Measurements from ENCODE around the gene ATP11B.

The ATP11B gene

DNA sequence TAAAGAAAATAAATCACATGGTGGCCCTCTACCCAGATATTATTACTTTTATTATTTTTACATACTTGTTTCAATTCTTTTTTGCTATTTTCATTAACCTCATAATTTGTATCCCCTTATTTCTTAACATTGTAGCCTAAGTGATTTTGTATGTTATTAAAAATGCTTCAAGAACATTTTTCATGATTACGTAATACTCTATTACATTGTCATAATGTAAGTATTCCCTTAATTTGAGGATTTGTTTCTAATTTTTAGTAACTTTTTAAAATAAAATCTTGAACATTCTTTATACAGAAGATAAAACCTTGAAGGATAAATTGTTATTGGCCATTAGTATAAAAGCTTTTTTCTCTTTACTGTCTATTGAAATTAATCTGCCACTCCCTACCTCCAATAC, 98.1 kb downstream of the ATP11B start:
- Mint-ChIP-seq H3K4me1 (peaks cover 5% of the 10 kb centered on the region), H3K4me3 (no peak overlapping the region), H3K27ac (no peak overlapping the region), H3K27me3 (ENCODE audit: low read depth) (no peaks in the 10 kb centered on the region), H3K36me3 (ENCODE audit: low read depth) (peaks cover 45% of the 10 kb centered on the region), H3K9me3 (no peaks in the 10 kb centered on the region)
- TF ChIP-seq, protein P1, sequence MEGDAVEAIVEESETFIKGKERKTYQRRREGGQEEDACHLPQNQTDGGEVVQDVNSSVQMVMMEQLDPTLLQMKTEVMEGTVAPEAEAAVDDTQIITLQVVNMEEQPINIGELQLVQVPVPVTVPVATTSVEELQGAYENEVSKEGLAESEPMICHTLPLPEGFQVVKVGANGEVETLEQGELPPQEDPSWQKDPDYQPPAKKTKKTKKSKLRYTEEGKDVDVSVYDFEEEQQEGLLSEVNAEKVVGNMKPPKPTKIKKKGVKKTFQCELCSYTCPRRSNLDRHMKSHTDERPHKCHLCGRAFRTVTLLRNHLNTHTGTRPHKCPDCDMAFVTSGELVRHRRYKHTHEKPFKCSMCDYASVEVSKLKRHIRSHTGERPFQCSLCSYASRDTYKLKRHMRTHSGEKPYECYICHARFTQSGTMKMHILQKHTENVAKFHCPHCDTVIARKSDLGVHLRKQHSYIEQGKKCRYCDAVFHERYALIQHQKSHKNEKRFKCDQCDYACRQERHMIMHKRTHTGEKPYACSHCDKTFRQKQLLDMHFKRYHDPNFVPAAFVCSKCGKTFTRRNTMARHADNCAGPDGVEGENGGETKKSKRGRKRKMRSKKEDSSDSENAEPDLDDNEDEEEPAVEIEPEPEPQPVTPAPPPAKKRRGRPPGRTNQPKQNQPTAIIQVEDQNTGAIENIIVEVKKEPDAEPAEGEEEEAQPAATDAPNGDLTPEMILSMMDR (IDR thresholded peaks at IDR 0.05; ENCODE audit: unreplicated experiment in 3 of 3) = no peak

DNA sequence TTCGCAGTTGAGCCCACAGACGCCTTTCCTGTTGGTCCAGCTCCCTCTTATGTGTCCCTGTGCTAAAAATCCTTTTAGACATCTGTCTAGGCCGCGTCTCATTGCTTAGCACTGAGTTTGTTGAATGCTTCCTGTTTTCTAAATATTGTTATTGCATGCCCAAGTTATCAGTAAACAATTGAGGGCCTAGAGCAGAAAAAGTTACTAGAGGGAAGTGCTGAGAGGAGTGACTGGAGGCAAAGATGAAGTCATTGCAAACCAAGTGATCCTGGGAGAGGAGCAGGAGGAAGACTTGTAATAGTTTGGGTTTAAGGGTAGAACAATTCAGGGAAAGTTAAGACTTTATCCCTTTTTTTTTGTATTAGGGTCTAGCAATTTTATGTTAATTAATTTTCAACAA, 98.9 kb downstream of the ATP11B start:
- TF ChIP-seq, protein P1 (IDR thresholded peaks at IDR 0.05; ENCODE audit: unreplicated experiment in 3 of 3) = no peak
- H3K4me1 Mint-ChIP-seq = peaks cover 5% of the 10 kb centered on the region
- H3K4me3 Mint-ChIP-seq = no peak overlapping the region
- H3K27me3 Mint-ChIP-seq (ENCODE audit: low read depth) = no peaks in the 10 kb centered on the region
- H3K27ac Mint-ChIP-seq = no peak overlapping the region
- H3K36me3 Mint-ChIP-seq (ENCODE audit: low read depth) = peaks cover 45% of the 10 kb centered on the region
- no peaks in the 10 kb centered on the region for H3K9me3 Mint-ChIP-seq

DNA sequence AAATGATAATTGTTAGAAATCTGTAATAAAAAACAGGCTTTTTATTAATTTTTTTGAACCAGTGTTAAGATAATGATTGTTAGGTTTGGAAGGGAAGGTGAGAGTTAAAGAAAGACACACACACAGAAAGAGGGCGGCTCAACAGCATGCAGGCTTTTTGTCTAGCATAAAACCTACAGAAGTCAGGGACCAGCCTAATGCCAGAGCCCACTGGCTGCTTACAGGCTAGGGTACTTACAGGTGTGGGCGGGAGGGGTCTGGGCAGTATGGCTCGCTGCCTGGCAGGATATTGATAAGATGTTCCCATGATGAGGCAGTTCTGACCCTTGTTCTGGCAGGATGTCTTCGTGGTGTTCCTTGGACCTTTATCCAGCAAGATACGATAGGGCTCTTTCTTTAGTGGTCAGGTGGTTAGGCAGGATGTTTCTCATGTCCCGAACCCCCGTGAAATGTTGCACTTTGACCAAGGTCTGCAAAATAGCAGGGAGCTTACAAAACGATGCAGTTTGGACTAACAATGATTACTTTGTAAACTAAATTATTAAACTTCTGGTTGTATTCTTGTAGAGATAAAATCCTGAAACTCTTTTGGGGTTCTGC, 102.3 kb downstream of the ATP11B start:
- TF ChIP-seq, protein P1 (IDR thresholded peaks at IDR 0.05; ENCODE audit: unreplicated experiment in 3 of 3) = no peak
- H3K4me1 Mint-ChIP-seq = peaks cover 5% of the 10 kb centered on the region
- H3K4me3 Mint-ChIP-seq = no peak overlapping the region
- peaks cover 42% of the 10 kb centered on the region for H3K36me3 Mint-ChIP-seq (ENCODE audit: low read depth)
- no peaks in the 10 kb centered on the region for H3K27me3 Mint-ChIP-seq (ENCODE audit: low read depth)
- no peaks in the 10 kb centered on the region for H3K9me3 Mint-ChIP-seq
- peak overlapping the region in 1 of 3 experiments; percentile 22 for H3K27ac Mint-ChIP-seq

DNA sequence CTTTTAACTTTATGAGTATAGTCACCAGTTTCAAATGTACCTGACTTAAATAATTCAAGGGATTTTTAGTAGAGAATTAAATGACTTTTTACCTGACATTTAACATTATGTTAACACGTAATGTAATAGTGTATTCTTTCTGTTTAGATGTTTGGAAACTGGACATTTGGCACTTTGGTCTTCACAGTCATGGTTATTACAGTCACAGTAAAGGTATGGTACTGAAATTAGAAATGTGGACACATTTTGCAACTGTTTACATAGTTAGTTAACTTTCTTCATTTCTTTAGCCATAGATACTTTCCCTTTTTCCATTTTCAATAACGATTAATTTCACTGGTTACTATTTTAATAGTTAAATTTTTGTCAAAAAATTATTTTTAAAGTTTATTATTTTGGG, 103.2 kb downstream of the ATP11B start:
- no peaks in the 10 kb centered on the region for H3K9me3 Mint-ChIP-seq
- H3K4me1 Mint-ChIP-seq = peaks cover 5% of the 10 kb centered on the region
- TF ChIP-seq, protein P1 (IDR thresholded peaks at IDR 0.05; ENCODE audit: unreplicated experiment in 3 of 3) = no peak
- H3K4me3 Mint-ChIP-seq = no peak overlapping the region
- H3K27ac Mint-ChIP-seq = no peak overlapping the region
- peaks cover 33% of the 10 kb centered on the region for H3K36me3 Mint-ChIP-seq (ENCODE audit: low read depth)
- H3K27me3 Mint-ChIP-seq (ENCODE audit: low read depth) = no peaks in the 10 kb centered on the region

DNA sequence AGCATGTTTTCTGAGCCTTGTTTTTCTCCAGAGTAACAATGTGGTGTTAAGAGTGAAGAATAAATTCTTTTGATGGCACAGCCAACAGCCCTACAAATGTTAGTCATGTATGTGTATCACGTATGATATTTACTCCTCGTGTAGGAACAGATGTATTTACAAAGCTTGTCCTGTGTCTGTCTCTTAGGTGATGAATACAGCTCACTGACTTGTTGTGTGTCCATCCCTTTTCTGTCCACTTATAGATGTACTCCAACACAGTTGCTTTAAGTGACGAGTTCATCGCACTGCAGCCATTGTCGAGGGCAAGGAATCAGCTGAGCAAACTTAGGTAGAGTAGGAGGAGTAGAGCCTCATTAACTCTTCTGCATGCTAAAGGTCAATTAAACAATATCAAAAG, 108.9 kb downstream of the ATP11B start:
- Mint-ChIP-seq H3K9me3 (no peaks in the 10 kb centered on the region), H3K4me3 (no peak overlapping the region), H3K27ac (no peak overlapping the region), H3K27me3 (ENCODE audit: low read depth) (no peaks in the 10 kb centered on the region), H3K36me3 (ENCODE audit: low read depth) (peaks cover 33% of the 10 kb centered on the region), H3K4me1 (no peaks in the 10 kb centered on the region)
- TF ChIP-seq, protein P1 (IDR thresholded peaks at IDR 0.05; ENCODE audit: unreplicated experiment in 3 of 3) = no peak

DNA sequence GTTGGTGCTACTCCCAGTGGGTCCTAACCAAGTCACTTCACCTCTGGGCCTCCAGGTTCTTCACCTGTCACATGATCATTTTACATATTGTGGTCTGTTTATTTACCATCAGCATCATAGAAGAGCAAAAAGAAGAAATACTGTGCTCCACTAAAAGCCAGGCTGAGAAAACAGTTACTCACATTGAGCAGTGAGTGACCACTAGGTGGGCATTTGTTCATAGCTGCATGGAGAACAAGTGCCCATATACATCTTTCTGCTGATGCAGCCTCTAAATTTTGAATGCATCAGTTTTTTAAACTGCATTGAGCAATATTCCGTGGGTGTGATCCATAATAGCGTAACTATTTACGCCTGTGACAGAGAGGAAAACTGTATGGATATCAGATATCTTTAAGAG, 110.9 kb downstream of the ATP11B start:
- no peak overlapping the region for H3K4me3 Mint-ChIP-seq
- TF ChIP-seq, protein P1 (IDR thresholded peaks at IDR 0.05; ENCODE audit: unreplicated experiment in 3 of 3) = no peak
- no peaks in the 10 kb centered on the region for H3K27me3 Mint-ChIP-seq (ENCODE audit: low read depth)
- no peaks in the 10 kb centered on the region for H3K4me1 Mint-ChIP-seq
- peaks cover 33% of the 10 kb centered on the region for H3K36me3 Mint-ChIP-seq (ENCODE audit: low read depth)
- H3K27ac Mint-ChIP-seq = no peak overlapping the region
- no peaks in the 10 kb centered on the region for H3K9me3 Mint-ChIP-seq

All from nephron (organoid).